Thoracic aorta endothelial cell (primary cell): ENCODE measurements around the gene RHBDF2. TPM values are rescaled to one million over a fixed set of nuclear protein-coding genes. Genes with fewer than 3 reads are reported as not detected.

Experiments
- total RNA-seq: library from RNA; depleted of rRNA; stranded (reverse); fragments of >200 nt; gene quantifications from 2 replicates; pipeline ENCODE4 v1.2.3, GENCODE V29; 2012

Gene RHBDF2
- total RNA-seq: 23.0 and 26.4 TPM in 2 replicates

DNA sequence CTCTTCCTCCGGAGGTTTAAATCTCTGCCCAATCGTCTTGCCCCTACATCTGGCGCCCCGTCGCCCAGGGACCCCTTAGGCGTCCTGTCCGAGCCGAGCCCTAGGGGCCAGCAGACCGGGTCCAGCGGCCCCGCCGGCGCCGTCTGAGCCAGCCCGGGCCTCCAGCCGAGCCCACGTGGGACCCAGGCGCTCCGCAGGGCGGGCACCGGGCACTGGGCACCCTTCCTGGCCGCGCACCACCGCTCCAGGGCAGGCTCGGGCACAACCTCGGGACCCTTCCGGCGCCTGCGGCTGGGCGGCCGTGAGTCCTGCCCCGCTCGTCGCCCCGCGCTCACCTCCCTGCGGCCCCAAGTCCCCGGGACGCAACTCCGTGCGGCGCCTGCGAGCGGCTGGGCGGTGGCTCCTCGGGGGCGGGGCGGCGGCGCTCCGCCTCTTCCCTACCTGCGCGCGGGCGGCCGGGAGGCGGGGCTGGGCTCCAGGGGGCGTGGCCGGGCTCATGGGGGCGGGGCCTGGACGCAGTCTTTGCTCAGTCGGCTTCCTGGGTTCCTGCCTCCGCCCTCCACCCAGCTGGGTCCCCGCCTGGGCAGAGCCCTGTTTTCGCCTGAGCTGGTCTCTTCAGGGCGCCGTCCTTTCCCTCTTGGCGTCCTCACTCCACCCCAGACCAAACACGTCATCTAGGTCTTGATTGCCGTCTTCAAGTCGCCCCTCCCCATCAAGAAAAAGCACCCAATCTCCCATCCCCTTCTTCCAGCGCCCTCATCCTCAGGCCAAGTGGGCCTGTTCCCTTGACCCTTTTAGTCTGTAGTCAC is at the start of gene RHBDF2:
Gene RHBDF2, minus strand, starts transcription at position 406 of the 809 bp plus-strand sequence. CDS start 19,899 bp downstream, outside the sequence.

DNA sequence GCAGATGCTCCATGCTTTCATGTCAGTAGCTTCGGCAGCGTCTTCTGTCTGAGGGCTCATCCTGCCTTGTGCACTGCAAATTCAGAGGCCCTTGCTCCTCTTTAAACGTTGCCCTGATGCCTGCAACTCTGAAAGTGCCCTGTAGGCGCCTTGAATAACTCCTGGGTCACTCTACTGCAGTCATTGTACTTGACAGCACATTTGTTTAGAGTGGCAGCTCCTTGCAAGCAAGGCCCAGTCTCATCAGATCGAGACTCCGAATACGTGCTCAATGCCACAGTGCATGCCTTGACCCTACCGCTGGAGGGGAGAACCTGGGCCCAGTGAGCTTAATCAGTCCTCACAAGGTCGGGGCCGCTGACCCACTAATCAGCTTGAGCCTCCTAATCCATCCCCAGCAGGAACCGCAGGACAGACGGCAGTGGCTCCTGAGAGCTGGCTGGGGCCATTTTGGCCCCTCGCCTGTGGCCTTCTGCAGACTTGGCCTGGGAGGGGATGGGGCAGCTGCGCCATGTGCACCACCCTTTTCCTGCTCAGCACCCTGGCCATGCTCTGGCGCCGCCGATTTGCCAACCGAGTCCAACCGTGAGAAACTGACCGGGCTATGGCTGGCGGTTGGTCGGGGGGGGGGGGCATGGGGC is 38.5 kb upstream of the RHBDF2 start, which contains the start of gene PRCD:
Gene PRCD, plus strand, starts transcription at position 414 of the 641 bp plus-strand sequence. Its CDS starts 98 bp downstream, at position 512.

DNA sequence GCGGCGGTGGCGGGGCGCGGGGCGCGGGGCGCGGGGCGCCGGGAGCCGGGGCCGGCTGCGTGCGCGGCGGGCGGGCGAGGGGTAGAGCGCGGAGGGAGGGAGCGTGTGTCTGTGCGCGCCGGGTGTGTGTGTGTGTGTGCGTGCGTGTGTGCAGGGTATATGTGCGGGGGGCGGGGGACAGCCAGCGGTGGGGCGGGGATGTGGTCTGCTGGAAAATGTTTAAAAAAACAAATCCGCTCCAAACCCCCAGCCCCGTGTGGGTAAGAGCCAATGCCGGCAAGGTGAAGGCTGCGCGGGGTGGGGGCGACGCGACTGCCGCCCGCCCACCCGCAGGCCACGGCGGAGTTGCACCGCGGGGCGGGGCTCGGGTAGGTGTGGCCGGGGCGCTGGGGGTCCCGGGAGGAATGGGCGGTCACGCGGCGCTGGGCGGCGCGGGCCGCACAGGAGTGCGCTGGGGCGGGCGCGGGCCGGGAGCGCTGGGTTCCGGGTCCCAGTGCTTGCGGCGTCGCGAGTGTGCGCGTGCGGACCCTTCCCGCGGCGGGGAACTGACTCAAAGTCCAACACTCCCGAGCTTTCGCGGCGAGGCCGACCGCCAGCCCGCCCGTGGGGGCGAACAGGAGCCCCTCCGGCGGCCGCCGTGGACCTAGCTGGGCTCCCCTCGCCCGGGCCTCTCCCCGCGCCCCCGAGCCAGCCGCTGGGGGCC is 36.5 kb upstream of the RHBDF2 start, which contains the start of gene CYGB:
Gene CYGB, minus strand, starts transcription at position 132 of the 703 bp plus-strand sequence. CDS start 167 bp downstream, outside the sequence.

DNA sequence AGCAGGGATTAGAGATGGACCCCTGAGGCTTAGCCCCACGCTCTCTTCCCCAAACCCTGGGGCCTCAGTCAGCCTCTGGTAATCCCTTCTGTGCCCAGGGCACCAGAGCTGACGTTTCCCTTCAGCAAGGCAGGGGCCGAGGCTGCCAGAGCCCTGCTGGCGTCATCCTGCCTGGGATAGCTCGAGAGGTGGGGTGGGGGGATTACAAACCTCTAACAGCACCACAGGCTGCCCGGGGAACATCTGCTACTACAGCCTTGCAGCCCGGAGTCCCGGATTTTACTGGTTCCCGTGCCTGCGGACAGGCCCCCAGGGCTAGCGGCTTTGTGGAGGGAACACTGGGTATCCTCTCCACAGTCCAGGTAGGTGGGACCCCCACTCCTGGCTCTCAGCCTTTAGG is 33.9 kb downstream of the RHBDF2 start, which contains the start of gene AANAT:
Gene AANAT, plus strand, starts transcription at position 238 of the 400 bp plus-strand sequence. CDS start 1,144 bp downstream, outside the sequence.

DNA sequence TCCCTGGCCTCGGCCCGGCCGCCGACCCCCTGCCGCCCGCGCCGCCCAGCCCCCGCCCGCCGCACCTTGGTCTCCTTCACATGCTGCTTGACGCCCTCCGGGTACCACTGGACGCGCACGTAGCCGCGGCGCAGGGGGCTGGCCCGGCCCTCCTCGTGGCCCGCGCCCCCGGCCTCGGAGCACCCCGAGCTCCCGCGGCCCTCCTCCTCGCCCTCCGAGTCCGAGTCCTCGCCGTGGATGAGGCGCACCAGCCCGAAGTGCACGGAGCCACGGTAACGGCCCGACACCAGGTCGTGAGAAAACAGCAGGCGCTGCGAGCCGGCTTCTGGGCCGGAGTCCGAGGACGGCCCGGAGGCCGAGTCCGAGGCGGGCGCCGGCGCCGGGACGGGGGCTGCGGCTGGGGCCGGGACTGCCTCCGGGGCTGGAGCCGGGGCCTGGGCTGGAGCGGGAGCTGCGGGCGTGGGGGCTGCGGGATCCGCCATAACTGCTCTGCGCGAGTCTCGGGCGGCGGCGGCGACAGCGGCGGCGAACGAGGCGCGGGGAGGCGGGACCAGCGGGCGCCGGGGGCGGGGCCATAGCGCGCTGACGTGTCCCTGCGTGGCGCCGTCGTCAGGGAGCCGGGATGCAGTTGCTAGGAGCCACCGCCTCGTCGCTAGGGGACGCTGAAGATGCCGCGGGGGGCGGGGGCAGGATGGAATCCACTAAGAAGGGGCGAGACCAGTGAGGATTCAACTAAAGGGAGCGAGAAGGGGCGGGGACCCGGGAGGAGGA is 48.4 kb downstream of the RHBDF2 start, which contains the start of gene UBE2O:
Gene UBE2O, minus strand, starts transcription at position 493 of the 771 bp plus-strand sequence. Its CDS starts 11 bp downstream, at position 482.

Other genes starting within 250 kb of the RHBDF2 start
- gene UBALD2, start 236.1 kb downstream of the RHBDF2 start, total RNA-seq: 11.7 and 14.9 TPM in 2 replicates
- gene QRICH2, start 193.1 kb downstream of the RHBDF2 start, total RNA-seq: 2.6 and 2.7 TPM in 2 replicates
- gene PRPSAP1, start 147.5 kb downstream of the RHBDF2 start, total RNA-seq: 81.1 and 81.4 TPM in 2 replicates
- gene SPHK1, start 116.8 kb downstream of the RHBDF2 start, total RNA-seq: 96.0 and 131 TPM in 2 replicates
- 29.4 and 34.3 TPM in 2 replicates for gene UBE2O, start 48.3 kb downstream of the RHBDF2 start, total RNA-seq
- not detected in 2 replicates for gene AANAT, start 33.8 kb downstream of the RHBDF2 start, total RNA-seq
- 0.29 and 0.66 TPM in 2 replicates for gene CYGB, start 36.3 kb upstream of the RHBDF2 start, total RNA-seq
- gene PRCD, start 38.6 kb upstream of the RHBDF2 start, total RNA-seq: 0.27 and 0.65 TPM in 2 replicates
- gene ST6GALNAC2, start 84.4 kb upstream of the RHBDF2 start, total RNA-seq: 0.22 and 0.27 TPM in 2 replicates
- gene ST6GALNAC1, start 142.3 kb upstream of the RHBDF2 start, total RNA-seq: not detected in 2 replicates
- gene MXRA7, start 209.5 kb upstream of the RHBDF2 start, total RNA-seq: 88.2 and 90.5 TPM in 2 replicates
- gene JMJD6, start 225.2 kb upstream of the RHBDF2 start, total RNA-seq: 21.5 and 21.8 TPM in 2 replicates
- gene METTL23, start 225.4 kb upstream of the RHBDF2 start, total RNA-seq: 21.3 and 25.4 TPM in 2 replicates
- gene SRSF2, start 235.9 kb upstream of the RHBDF2 start, total RNA-seq: 302 and 338 TPM in 2 replicates
- 33.5 and 34.0 TPM in 2 replicates for gene MFSD11, start 236.7 kb upstream of the RHBDF2 start, total RNA-seq